Prostate gland (tissue), 2 donors: Measurements from ENCODE around the gene ESR1.

Experiments
- POLR2A ChIP-seq: fragments of 450-650 bp; IDR thresholded peaks from one replicate; pipeline ENCODE4 v1.6.1; 2016; ENCODE audit warnings: antibody characterized with exemption, mild to moderate bottlenecking
- POLR2AphosphoS5 ChIP-seq: sonication (generic); formaldehyde crosslinking; IDR thresholded peaks from one replicate; pipeline ENCODE4 v1.6.1; 2017; ENCODE audit warnings: antibody characterized with exemption
- TF ChIP-seq, protein P1 (sequence below), 4 experiments: fragments of 200-600 bp in 2 of 4; fragments of 450-650 bp in 2 of 4; sonication (generic) in 2 of 4; IDR thresholded peaks; 1 replicate in 3 of 4; 2 replicates in 1 of 4; pipeline ENCODE4 v1.5.1; 2016 to 2019; ENCODE audit warnings: antibody characterized with exemption in 4 of 4, mild to moderate bottlenecking in 2 of 4, moderate library complexity in 2 of 4

DNA sequence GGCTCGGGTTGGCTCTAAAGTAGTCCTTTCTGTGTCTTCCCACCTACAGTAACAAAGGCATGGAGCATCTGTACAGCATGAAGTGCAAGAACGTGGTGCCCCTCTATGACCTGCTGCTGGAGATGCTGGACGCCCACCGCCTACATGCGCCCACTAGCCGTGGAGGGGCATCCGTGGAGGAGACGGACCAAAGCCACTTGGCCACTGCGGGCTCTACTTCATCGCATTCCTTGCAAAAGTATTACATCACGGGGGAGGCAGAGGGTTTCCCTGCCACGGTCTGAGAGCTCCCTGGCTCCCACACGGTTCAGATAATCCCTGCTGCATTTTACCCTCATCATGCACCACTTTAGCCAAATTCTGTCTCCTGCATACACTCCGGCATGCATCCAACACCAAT, 291.2 kb downstream of the ESR1 start:
- TF ChIP-seq, protein P1, sequence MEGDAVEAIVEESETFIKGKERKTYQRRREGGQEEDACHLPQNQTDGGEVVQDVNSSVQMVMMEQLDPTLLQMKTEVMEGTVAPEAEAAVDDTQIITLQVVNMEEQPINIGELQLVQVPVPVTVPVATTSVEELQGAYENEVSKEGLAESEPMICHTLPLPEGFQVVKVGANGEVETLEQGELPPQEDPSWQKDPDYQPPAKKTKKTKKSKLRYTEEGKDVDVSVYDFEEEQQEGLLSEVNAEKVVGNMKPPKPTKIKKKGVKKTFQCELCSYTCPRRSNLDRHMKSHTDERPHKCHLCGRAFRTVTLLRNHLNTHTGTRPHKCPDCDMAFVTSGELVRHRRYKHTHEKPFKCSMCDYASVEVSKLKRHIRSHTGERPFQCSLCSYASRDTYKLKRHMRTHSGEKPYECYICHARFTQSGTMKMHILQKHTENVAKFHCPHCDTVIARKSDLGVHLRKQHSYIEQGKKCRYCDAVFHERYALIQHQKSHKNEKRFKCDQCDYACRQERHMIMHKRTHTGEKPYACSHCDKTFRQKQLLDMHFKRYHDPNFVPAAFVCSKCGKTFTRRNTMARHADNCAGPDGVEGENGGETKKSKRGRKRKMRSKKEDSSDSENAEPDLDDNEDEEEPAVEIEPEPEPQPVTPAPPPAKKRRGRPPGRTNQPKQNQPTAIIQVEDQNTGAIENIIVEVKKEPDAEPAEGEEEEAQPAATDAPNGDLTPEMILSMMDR (IDR thresholded peaks at IDR 0.05), result no peak
- TF ChIP-seq POLR2A (no peak), POLR2AphosphoS5 (no peak)
